DMS 273 (cell line): ENCODE data around the gene C8A.

ENCODE experiments used
- DNase-seq: peaks from one replicate; lab custom pipeline; 2025; ENCODE audit not compliant: unreplicated experiment; lab: John Stamatoyannopoulos, UW

The C8A gene

GRCh38 chr1:56923201-56923600 lies 68.6 kb downstream of the C8A start:
- DNase-seq = no peak

GRCh38 chr1:56924116-56924515 lies 69.5 kb downstream of the C8A start:
- DNase-seq = no peak

- DNase-seq = no peak
Observed at GRCh38 chr1:56925193-56925592, 70.6 kb downstream of the C8A start.

- no peak for DNase-seq
Observed at GRCh38 chr1:56927171-56927570, 72.6 kb downstream of the C8A start.

DNA sequence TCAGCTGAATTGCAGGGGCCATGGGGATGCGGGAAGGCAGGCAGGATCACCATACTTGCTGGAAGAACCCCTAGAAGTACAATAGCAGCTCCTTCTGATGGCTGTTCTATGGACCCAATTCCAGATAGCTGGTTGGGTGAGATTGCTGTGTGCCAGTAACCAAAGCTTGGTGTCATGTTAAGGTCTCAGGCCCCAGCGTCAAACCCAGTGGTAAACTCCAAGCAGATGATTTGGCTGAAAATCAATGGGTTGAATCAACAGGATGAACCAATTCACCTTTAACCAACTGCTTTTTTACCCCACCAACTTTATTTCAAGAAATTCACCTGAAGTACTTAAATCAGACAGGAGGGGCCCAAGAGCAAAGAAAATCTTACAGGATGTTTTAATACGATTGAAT lies 73.4 kb downstream of the C8A start:
- no peak for DNase-seq

- no peak for DNase-seq
Observed at GRCh38 chr1:56929492-56929891, 74.9 kb downstream of the C8A start.

DNA sequence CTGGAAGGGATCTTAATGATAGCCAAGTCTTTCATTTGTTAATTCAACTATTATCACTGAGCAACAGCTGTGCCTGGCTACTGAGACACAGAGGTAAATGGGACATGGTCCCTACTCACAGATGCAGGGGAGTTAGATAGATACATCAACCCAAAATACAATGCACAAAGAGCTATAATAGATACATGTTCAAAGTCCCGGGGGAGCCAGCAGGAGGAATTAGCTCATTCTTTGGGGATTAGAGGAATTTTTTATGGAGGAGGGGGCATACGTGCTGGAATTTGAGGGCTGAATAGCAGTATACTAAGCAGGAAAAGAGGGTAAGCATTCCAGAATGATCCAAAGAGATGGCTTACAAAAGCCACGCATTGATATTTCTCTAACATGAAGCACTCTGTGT lies 76.6 kb downstream of the C8A start:
- DNase-seq = no peak

GRCh38 chr1:56931686-56932085 lies 77.1 kb downstream of the C8A start:
- peak; percentile 18 for DNase-seq

- no peak for DNase-seq
Observed at GRCh38 chr1:56933161-56933560, 78.6 kb downstream of the C8A start.

GRCh38 chr1:56933606-56934005 lies 79.0 kb downstream of the C8A start:
- DNase-seq = no peak

GRCh38 chr1:56934430-56935060 lies 79.9 kb downstream of the C8A start:
- DNase-seq = peak; percentile 12

DNA sequence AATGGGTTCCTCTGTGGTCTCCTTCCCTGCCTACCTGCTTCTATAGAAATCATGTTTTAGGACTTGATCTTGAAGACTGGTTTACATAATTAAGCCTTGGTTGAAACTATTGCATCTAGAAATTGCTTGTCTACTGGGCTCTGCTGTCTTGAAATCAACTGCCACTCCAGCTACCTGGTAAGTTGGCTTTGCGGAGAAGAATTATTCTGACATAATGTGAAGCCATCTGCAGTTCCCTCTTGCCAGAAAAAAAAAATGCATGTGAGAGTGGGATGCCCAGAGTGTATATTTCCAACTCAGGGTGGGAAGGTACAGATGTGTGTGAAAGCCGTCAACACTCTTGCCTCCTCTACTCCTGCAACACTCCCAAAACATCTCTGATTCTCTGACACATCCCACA lies 84.0 kb downstream of the C8A start:
- peak; percentile 49 for DNase-seq

GRCh38 chr1:56939209-56939608 lies 84.6 kb downstream of the C8A start:
- no peak for DNase-seq

GRCh38 chr1:56940039-56940438 lies 85.4 kb downstream of the C8A start:
- no peak for DNase-seq

DNA sequence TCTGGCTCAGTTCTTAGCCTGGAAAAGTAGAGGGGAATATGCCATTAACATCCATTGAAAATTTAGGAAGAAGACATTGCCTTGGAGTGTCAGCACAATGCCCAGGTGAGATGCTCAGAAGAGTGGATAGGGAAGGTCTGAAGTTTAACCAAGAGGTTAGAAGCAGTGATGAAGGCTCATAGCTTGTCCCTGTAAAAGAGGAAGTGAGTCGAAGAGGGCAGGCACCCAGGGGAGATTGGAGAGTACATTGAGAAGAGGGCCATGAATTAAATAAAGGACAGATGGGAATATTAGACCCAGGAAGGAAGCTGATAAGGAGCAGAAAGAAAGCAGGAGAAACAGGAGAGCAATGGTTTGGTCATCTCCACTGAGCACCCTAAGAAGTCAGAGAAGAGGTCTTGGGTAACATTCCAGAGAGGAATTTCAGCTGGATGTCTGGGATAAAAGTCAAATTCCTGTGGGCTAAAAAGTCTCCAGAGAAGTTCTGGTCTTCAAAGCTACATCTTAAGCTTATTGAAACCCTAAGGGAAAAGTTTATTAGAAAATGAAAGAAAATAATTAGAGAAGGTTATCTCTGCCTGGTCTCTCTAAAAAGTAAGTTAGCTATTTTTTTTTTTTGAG lies 93.9 kb downstream of the C8A start:
- no peak for DNase-seq

DNA sequence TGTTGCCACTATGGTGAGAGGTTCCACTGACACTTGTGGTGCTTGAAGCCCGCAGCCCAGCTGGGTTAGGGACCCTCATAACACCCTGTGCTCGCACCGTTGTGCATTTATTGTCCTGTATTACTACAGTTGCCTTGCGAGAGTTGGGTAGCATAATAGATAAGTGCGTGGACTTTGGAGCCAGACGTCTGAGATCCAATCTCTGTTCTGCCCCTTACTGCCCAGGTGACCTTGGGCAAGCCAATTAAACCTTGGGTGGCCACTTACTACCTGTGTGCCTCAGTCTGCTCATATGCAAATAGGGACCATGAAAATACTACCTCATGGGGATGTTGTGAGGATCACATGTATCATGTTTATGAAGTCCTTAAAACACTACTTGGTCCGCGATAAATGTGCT lies 97.9 kb downstream of the C8A start:
- DNase-seq = no peak

GRCh38 chr1:56953386-56953785 lies 98.8 kb downstream of the C8A start:
- no peak for DNase-seq

DNA sequence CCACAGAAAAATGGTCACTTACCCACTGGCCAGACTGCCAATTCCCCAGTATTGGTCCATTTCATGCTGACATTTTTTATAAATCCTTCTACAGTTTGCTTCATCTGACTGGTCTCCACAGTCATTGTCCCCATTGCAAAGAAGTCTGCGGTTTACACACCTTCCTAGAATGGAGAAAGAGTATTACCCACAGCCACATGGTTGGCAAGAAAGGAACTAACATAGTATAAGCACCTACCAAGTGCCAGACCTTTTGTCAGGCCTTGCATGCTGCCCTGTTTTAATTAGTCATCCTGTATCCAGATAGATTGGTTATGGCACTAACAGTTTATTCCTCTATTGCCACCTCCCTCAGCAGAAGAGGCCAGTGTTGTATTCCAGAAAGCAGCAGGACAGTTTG lies 100.1 kb downstream of the C8A start:
- no peak for DNase-seq

DNA sequence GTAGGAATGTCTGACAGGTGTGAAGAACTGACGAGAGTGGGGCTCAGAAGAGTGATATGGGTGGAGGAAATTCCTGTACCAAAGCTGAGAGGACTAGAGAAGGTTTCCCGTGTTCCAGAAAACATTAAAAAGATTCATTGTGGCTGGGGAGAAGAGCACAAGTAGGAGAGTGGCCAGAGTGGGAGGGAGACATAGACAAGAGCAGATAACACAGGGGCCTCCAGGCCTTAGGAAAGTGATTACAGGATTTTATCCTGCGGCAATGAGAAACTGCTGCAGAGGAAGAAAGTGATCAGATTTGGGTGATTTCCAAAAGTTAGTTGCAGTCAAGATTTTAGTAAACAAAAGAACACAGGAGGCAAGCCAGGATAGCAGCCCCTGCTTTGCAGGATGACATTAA lies 103.3 kb downstream of the C8A start:
- DNase-seq = no peak

GRCh38 chr1:56958526-56958925 lies 103.9 kb downstream of the C8A start:
- DNase-seq = no peak

- no peak for DNase-seq
Observed at GRCh38 chr1:56961426-56961825, 106.8 kb downstream of the C8A start.

GRCh38 chr1:56963667-56964066 lies 109.1 kb downstream of the C8A start:
- DNase-seq = no peak

DNA sequence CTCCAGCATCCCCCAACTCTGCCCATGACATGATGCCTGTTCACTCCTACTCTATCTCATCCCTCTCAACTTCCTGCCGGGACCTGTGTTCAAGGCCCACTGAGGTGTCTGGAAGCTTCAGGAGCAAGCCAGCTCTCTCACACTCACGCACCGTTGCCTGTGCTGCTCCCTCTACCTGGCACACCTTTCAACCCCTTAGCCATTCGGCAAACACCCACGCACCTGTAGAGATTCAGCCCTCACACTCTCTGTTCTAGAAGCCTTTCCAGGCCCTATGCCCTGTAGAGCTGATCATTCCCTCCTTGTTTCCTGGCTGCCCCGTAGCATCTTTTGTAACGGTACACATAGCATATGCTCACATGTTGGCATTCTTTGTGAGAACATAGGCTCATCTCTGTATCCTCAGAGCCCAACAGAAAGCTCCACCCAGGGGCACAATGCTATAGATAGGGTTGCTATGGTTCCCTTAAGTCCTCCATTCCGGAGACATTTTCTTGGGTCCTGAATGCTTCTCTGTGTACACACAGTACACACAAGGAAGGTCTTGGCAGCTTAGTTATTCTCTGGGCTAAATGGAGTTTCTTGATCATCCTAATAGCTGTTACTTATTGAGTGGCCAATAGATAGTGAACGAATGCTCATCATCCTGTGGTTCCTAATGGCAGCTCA lies 109.9 kb downstream of the C8A start:
- DNase-seq = no peak
